Measurements from ENCODE around the gene GRAMD2B. TPM values are rescaled to one million over a fixed set of nuclear protein-coding genes. Genes with fewer than 3 reads are reported as not detected.

GRAMD2B gene
- total RNA-seq, 2 donors from 2014 or later, result 41.1 to 45.0 TPM

GRCh38 chr5:126428421-126428820, 5.2 kb downstream of the GRAMD2B start:
- H3K4me3 ChIP-seq, result no peak overlapping the region
- H3K4me1 ChIP-seq, result peaks cover 0 to 24% of the 10 kb centered on the region in 2 donors
- no peak for DNase-seq (ENCODE audit: low spot score)
- no peak overlapping the region for H3K27ac ChIP-seq
- H3K9me3 ChIP-seq, result no peaks in the 10 kb centered on the region
- H3K36me3 ChIP-seq, result no peaks in the 10 kb centered on the region
- TF ChIP-seq CTCF (IDR thresholded peaks at IDR 0.05), result no peak
- H3K27me3 ChIP-seq, result no peaks in the 10 kb centered on the region

- H3K36me3 ChIP-seq, result no peaks in the 10 kb centered on the region
- H3K27ac ChIP-seq, result no peak overlapping the region
- H3K9me3 ChIP-seq, result no peaks in the 10 kb centered on the region
- no peak overlapping the region for H3K4me3 ChIP-seq
- no peak for TF ChIP-seq CTCF (IDR thresholded peaks at IDR 0.05)
- H3K27me3 ChIP-seq, result no peaks in the 10 kb centered on the region
- DNase-seq (ENCODE audit: low spot score), result no peak
- peaks cover 0 to 22% of the 10 kb centered on the region in 2 donors for H3K4me1 ChIP-seq
Observed at GRCh38 chr5:126430631-126431030, 7.4 kb downstream of the GRAMD2B start.

- TF ChIP-seq CTCF (IDR thresholded peaks at IDR 0.05), result no peak
- H3K4me1 ChIP-seq, result peaks cover 0 to 21% of the 10 kb centered on the region in 2 donors
- no peaks in the 10 kb centered on the region for H3K27me3 ChIP-seq
- peaks cover 10% of the 10 kb centered on the region for H3K36me3 ChIP-seq
- no peak for DNase-seq (ENCODE audit: low spot score)
- peak overlapping the region in 1 of 2 donors; percentile 6 for H3K27ac ChIP-seq
- no peak overlapping the region for H3K4me3 ChIP-seq
- no peaks in the 10 kb centered on the region for H3K9me3 ChIP-seq
Observed at GRCh38 chr5:126433701-126434100, 10.5 kb downstream of the GRAMD2B start.

GRCh38 chr5:126435261-126435660, 12.1 kb downstream of the GRAMD2B start:
- no peak for DNase-seq (ENCODE audit: low spot score)
- no peak overlapping the region for H3K4me3 ChIP-seq
- H3K36me3 ChIP-seq, result peaks cover 10% of the 10 kb centered on the region
- no peak overlapping the region for H3K27ac ChIP-seq
- H3K4me1 ChIP-seq, result peaks cover 0 to 21% of the 10 kb centered on the region in 2 donors
- no peaks in the 10 kb centered on the region for H3K27me3 ChIP-seq
- no peaks in the 10 kb centered on the region for H3K9me3 ChIP-seq
- no peak for TF ChIP-seq CTCF (IDR thresholded peaks at IDR 0.05)

GRCh38 chr5:126435714-126436113, 12.5 kb downstream of the GRAMD2B start:
- DNase-seq (ENCODE audit: low spot score), result no peak
- TF ChIP-seq CTCF (IDR thresholded peaks at IDR 0.05), result no peak
- peaks cover 0 to 21% of the 10 kb centered on the region in 2 donors for H3K4me1 ChIP-seq
- H3K4me3 ChIP-seq, result no peak overlapping the region
- H3K27ac ChIP-seq, result no peak overlapping the region
- no peaks in the 10 kb centered on the region for H3K9me3 ChIP-seq
- no peaks in the 10 kb centered on the region for H3K27me3 ChIP-seq
- H3K36me3 ChIP-seq, result peaks cover 10% of the 10 kb centered on the region

- no peak for TF ChIP-seq CTCF (IDR thresholded peaks at IDR 0.05)
- Histone ChIP-seq H3K36me3 (peaks cover 10% of the 10 kb centered on the region), H3K9me3 (no peaks in the 10 kb centered on the region), H3K4me3 (no peak overlapping the region), H3K4me1 (peaks cover 0 to 21% of the 10 kb centered on the region in 2 donors), H3K27me3 (no peaks in the 10 kb centered on the region), H3K27ac (no peak overlapping the region)
- no peak for DNase-seq (ENCODE audit: low spot score)
Observed at GRCh38 chr5:126437721-126438120, 14.5 kb downstream of the GRAMD2B start.

Data from right atrium auricular region (tissue), 2 donors.